Measurements from ENCODE around the gene PLEKHA1. TPM values are rescaled to one million over a fixed set of nuclear protein-coding genes. Genes with fewer than 3 reads are reported as not detected.

PLEKHA1 gene
- total and polyA plus RNA-seq, 2 of the 13 experiments (the other 11 are each of a cell fraction or from before 2014, with no cell fraction given): 32.2 to 53.3 TPM

- H3K4me3 ChIP-seq (replicated peaks in 1 of 3; ENCODE audit: insufficient read depth in 1 of 3, low read depth in 2 of 3, low read length in 3 of 3): no peak overlapping the region
- no peak overlapping the region for H3K4me2 ChIP-seq (ENCODE audit: low read depth, low read length)
- FAIRE-seq (no peak), ATAC-seq (no peak), DNase-seq (ENCODE audit: low spot score) (no peak)
- H2AFZ ChIP-seq (ENCODE audit: low read length): no peak overlapping the region
- in situ Hi-C loops (cut with HindIII; ENCODE audit: extremely low pct_ligation_motif_present, low pct_unique_long_range_greater_than_20kb): no loop called here
- no peaks in the 10 kb centered on the region for H3K9me3 ChIP-seq (ENCODE audit: low read length)
- ChIA-PET CTCF (ENCODE audit: low intra/inter-chr PET ratio, low total read pairs) (no interaction called here), POLR2A (interaction anchor here (1.5 kb wide), 1 partner anchor 54 kb away, joined by 3 read pairs; no protein-coding TSS in a partner anchor)
- no peak overlapping the region for H3K27ac ChIP-seq (ENCODE audit: extremely low read length, insufficient read depth, low read length)
- no peak overlapping the region for H3K9ac ChIP-seq (ENCODE audit: insufficient read depth, low read depth, low read length)
- intact Hi-C loops (cut with micrococcal nuclease; ENCODE audit: unreplicated experiment): no loop called here
- H4K20me1 ChIP-seq (ENCODE audit: insufficient read depth, low read length): no peaks in the 10 kb centered on the region
- no peaks in the 10 kb centered on the region for H3K36me3 ChIP-seq (replicated peaks in 1 of 2; ENCODE audit: control insufficient read depth in 1 of 2, insufficient read depth in 2 of 2, low read length in 2 of 2)
- WGBS (ENCODE audit: low lambda C conversion rate): 18% methylated on average over 5 of the region's 6 CpGs
- no peaks in the 10 kb centered on the region for H3K79me2 ChIP-seq (ENCODE audit: insufficient read depth, low read length)
- H3K27me3 ChIP-seq (ENCODE audit: control insufficient read depth in 1 of 2, insufficient read depth in 2 of 2, low read length in 2 of 2): peaks cover 0 to 4% of the 10 kb centered on the region in 2 experiments; a peak in 1 of 5 replicates
- H3K4me1 ChIP-seq (ENCODE audit: insufficient read depth, low read length): 0 out of 2 replicates have a peak, but pooled peaks cover 10% of the 10 kb centered on the region
- no TSS peak for BruUV-seq (replicated peaks)
- TF ChIP-seq ARHGAP35 (CRISPR knock-in tag; IDR thresholded peaks at IDR 0.05; ENCODE audit: borderline replicate concordance) (no peak), ZNF317 (CRISPR knock-in tag; IDR thresholded peaks at IDR 0.05) (no peak), ZBTB4 (CRISPR knock-in tag; IDR thresholded peaks at IDR 0.05; ENCODE audit: borderline replicate concordance) (no peak), SCMH1 (CRISPR knock-in tag; IDR thresholded peaks at IDR 0.05; ENCODE audit: borderline replicate concordance) (no peak), ZNF879 (CRISPR knock-in tag; IDR thresholded peaks at IDR 0.05) (no peak), ZHX2 (IDR thresholded peaks at IDR 0.05; ENCODE audit: low read depth) (no peak), ZHX2 (CRISPR knock-in tag; IDR thresholded peaks at IDR 0.05; ENCODE audit: borderline replicate concordance) (no peak), SATB2 (CRISPR knock-in tag; IDR thresholded peaks at IDR 0.05) (no peak), ZFAT (CRISPR knock-in tag; conservative IDR thresholded peaks at IDR 0.05) (no peak), AKAP8 (CRISPR knock-in tag; IDR thresholded peaks at IDR 0.05) (no peak), CEBPZ (IDR thresholded peaks at IDR 0.05; ENCODE audit: low read length) (no peak)
Measured at GRCh38 chr10:122363722-122364463, 10.6 kb upstream of the PLEKHA1 start.
